GM19467 (cell line): ENCODE data around the gene CCL25.
"Not testable (repeated sequence)": the region's sequence is repeated elsewhere in the genome, so short reads cannot be mapped to it uniquely, and the experiment has no call there.

Experiments used
- ATAC-seq: cut with Tn5 transposase; IDR thresholded peaks from one replicate; pipeline ENCODE4 v1.9.1; 2021; ENCODE audit warnings: mild to moderate bottlenecking, moderate library complexity; ENCODE audit not compliant: unreplicated experiment

The CCL25 gene

GRCh38 chr19:8084152-8084551, 31.6 kb downstream of the CCL25 start:
- ATAC-seq, result no peak

- ATAC-seq, result no peak
Observed at GRCh38 chr19:8085598-8086408, 33.2 kb downstream of the CCL25 start.

- no peak for ATAC-seq
Observed at GRCh38 chr19:8086849-8087248, 34.3 kb downstream of the CCL25 start.

GRCh38 chr19:8087876-8088275, 35.3 kb downstream of the CCL25 start:
- ATAC-seq, result no peak

- no peak for ATAC-seq
Observed at GRCh38 chr19:8088752-8089663, 36.4 kb downstream of the CCL25 start.

- no peak for ATAC-seq
Observed at GRCh38 chr19:8089664-8090601, 37.4 kb downstream of the CCL25 start.

GRCh38 chr19:8090950-8091349, 38.4 kb downstream of the CCL25 start:
- no peak for ATAC-seq

- no peak for ATAC-seq
Observed at GRCh38 chr19:8093740-8094139, 41.2 kb downstream of the CCL25 start.

GRCh38 chr19:8094336-8094735, 41.8 kb downstream of the CCL25 start:
- ATAC-seq, result no peak

GRCh38 chr19:8095354-8095886, 42.9 kb downstream of the CCL25 start:
- ATAC-seq, result no peak

- no peak for ATAC-seq
Observed at GRCh38 chr19:8096071-8096470, 43.5 kb downstream of the CCL25 start.

- no peak for ATAC-seq
Observed at GRCh38 chr19:8097198-8097597, 44.6 kb downstream of the CCL25 start.

- ATAC-seq, result no peak
Observed at GRCh38 chr19:8097681-8098567, 45.4 kb downstream of the CCL25 start.

- ATAC-seq, result no peak
Observed at GRCh38 chr19:8101311-8101710, 48.8 kb downstream of the CCL25 start.

- not testable (repeated sequence) for ATAC-seq
Observed at GRCh38 chr19:8101910-8102309, 49.4 kb downstream of the CCL25 start.

- no peak for ATAC-seq
Observed at GRCh38 chr19:8105471-8105870, 52.9 kb downstream of the CCL25 start.

- ATAC-seq, result no peak
Observed at GRCh38 chr19:8107301-8107903, 54.8 kb downstream of the CCL25 start.

GRCh38 chr19:8108560-8109445, 56.2 kb downstream of the CCL25 start:
- ATAC-seq, result no peak
